Activated CD8-positive, alpha-beta T cell treated with anti-CD3 and anti-CD28 coated beads for 36 hours (primary cell): ENCODE measurements around the gene BSG. TPM values are rescaled to one million over a fixed set of nuclear protein-coding genes. Genes with fewer than 3 reads are reported as not detected.

ENCODE experiments used
- ATAC-seq: fragments of 200-7000 bp; cut with Tn5 transposase; one replicate; pipeline ENCODE4 v1.10.0; 2021; ENCODE audit warnings: mild to moderate bottlenecking, moderate library complexity
- CTCF ChIA-PET: fragments of 350-600 bp; sonication (Branson Sonifier 250); formaldehyde crosslinking; loops from one replicate; lab custom pipeline; 2021; ENCODE audit warnings: antibody characterized with exemption; lab: Charles Lee
- POLR2A ChIA-PET: fragments of 350-600 bp; sonication (Branson Sonifier 250); formaldehyde crosslinking; loops from one replicate; lab custom pipeline; 2021; ENCODE audit warnings: antibody characterized with exemption; lab: Charles Lee
- DNase-seq: peaks from one replicate; pipeline ENCODE4 v3.0.0-alpha.2; 2020
- H3K27ac Mint-ChIP-seq: one replicate; pipeline ENCODE4 v1.8.0; 2021; ENCODE audit warnings: mild to moderate bottlenecking, mixed read lengths
- H3K27me3 Mint-ChIP-seq: one replicate; pipeline ENCODE4 v1.8.0; 2021; ENCODE audit warnings: mixed read lengths
- H3K36me3 Mint-ChIP-seq: one replicate; pipeline ENCODE4 v1.8.0; 2021; ENCODE audit warnings: low read depth, mixed read lengths
- H3K4me1 Mint-ChIP-seq: one replicate; pipeline ENCODE4 v1.8.0; 2021; ENCODE audit warnings: low read depth, mixed read lengths
- H3K4me3 Mint-ChIP-seq: one replicate; pipeline ENCODE4 v1.8.0; 2021; ENCODE audit warnings: mild to moderate bottlenecking, moderate library complexity, mixed read lengths
- H3K9me3 Mint-ChIP-seq: one replicate; pipeline ENCODE4 v1.8.0; 2021; ENCODE audit warnings: mixed read lengths
- intact Hi-C: fragments of 100-400 bp; cut with micrococcal nuclease; formaldehyde crosslinking; loops from one replicate; pipeline ENCODE4 v1.10.0; 2022
- total RNA-seq, 2 experiments: library from RNA; stranded (reverse); gene quantifications; one replicate each; pipeline ENCODE4 v1.2.3, GENCODE V29; 2021
- TF ChIP-seq, protein P1 (sequence below): fragments of 200-600 bp; IDR thresholded peaks from one replicate; pipeline ENCODE4 v1.8.0; 2022; ENCODE audit warnings: antibody characterized with exemption, mild to moderate bottlenecking

BSG gene
- total RNA-seq, 2 experiments from 2014 or later: 159 to 160 TPM

DNA sequence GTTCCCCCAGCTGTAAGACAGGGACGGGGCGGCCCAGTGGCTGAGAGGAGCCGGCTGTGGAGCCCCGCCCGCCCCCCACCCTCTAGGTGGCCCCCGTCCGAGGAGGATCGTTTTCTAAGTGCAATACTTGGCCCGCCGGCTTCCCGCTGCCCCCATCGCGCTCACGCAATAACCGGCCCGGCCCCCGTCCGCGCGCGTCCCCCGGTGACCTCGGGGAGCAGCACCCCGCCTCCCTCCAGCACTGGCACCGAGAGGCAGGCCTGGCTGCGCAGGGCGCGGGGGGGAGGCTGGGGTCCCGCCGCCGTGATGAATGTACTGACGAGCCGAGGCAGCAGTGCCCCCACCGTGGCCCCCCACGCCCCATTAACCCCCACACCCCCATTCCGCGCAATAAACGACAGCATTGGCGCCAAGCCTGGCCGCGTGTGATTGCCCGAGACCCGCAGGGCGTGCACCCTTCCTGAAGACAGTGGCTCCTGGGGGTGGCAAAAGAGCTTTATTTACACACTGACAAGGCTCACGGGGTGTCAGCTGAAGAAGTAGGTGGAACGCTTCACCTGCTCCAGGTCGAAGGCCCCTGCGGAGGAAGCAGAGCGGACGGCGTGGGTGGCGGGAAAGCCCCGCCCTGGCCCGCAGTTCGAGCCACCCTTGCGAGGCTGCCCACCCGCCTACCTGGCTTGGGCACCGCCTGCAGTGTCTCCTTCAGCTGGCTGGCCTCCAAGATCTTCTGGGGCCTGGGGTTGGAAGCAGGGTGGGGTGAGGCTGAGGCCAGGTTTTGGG is 44.5 kb downstream of the BSG start:
- ATAC-seq (no peak), DNase-seq (no peak)
- H3K27me3 Mint-ChIP-seq: no peaks in the 10 kb centered on the region
- TF ChIP-seq, protein P1, sequence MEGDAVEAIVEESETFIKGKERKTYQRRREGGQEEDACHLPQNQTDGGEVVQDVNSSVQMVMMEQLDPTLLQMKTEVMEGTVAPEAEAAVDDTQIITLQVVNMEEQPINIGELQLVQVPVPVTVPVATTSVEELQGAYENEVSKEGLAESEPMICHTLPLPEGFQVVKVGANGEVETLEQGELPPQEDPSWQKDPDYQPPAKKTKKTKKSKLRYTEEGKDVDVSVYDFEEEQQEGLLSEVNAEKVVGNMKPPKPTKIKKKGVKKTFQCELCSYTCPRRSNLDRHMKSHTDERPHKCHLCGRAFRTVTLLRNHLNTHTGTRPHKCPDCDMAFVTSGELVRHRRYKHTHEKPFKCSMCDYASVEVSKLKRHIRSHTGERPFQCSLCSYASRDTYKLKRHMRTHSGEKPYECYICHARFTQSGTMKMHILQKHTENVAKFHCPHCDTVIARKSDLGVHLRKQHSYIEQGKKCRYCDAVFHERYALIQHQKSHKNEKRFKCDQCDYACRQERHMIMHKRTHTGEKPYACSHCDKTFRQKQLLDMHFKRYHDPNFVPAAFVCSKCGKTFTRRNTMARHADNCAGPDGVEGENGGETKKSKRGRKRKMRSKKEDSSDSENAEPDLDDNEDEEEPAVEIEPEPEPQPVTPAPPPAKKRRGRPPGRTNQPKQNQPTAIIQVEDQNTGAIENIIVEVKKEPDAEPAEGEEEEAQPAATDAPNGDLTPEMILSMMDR: no peak
- no peak overlapping the region for H3K27ac Mint-ChIP-seq
- H3K9me3 Mint-ChIP-seq: no peaks in the 10 kb centered on the region
- ChIA-PET CTCF (no interaction called here), POLR2A (no interaction called here)
- peaks cover 37% of the 10 kb centered on the region for H3K36me3 Mint-ChIP-seq
- no peak overlapping the region for H3K4me3 Mint-ChIP-seq
- H3K4me1 Mint-ChIP-seq: peaks cover 6% of the 10 kb centered on the region
- intact Hi-C loops: no loop called here

DNA sequence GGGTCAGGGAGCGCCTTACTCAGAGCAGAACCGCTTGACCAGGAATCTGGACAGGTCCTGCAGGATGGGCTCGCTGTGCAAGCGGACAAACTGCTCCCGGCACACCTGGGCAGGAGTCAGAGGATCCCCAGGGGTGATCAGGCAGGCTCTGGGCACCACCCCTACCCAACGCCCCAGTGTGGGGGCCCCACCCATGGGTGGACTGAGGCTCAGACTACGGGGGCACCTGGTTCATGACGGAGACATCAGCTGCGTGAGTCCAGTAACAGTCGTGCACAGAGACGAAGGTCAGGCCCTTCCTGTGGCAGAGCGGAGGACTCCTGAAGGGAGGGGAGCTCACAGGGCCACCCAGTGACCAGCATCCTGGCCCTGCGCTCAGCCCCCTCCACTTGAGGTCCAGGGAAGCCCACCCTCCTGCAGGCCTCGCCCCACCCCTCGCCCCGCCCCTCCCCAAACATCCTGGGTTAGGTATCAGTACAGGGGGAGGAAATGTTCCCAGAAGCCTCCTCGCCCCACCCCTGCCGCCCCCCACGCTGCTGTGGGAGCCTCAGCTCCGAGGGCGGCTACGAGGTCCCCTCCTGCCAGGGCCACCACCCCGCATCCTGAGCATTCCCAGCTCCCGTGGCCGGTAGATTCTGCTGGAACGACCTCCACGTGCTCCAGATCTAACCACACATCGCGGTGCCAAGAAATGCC is 45.3 kb downstream of the BSG start:
- POLR2A ChIA-PET: no interaction called here
- DNase-seq: no peak
- TF ChIP-seq, protein P1: no peak
- Mint-ChIP-seq H3K4me3 (no peak overlapping the region), H3K9me3 (no peaks in the 10 kb centered on the region), H3K27ac (no peak overlapping the region), H3K36me3 (peaks cover 35% of the 10 kb centered on the region), H3K27me3 (no peaks in the 10 kb centered on the region), H3K4me1 (peaks cover 3% of the 10 kb centered on the region)
- no peak for ATAC-seq
- CTCF ChIA-PET: no interaction called here
- intact Hi-C loops: no loop called here

DNA sequence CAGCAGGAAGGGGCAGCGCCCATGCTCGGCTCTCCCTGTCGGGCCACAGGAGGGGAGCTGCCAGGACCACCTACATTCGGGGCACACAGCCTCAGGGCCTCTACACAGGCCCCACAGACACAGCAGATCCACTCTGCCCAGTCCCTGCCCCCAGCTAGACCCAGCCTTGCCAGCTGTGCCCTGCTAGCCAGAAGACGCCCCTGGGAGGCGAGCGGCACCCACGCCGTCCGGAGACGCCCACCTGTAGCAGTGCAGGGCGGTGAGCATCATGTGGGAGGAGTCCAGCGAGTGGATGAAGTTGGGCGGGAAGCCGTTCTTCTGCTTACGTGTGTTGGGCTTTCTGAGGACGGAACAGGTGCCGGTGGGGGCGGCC is 45.8 kb downstream of the BSG start:
- H3K4me3 Mint-ChIP-seq: no peak overlapping the region
- peaks cover 3% of the 10 kb centered on the region for H3K4me1 Mint-ChIP-seq
- ATAC-seq (no peak), DNase-seq (no peak)
- H3K27ac Mint-ChIP-seq: no peak overlapping the region
- ChIA-PET CTCF (no interaction called here), POLR2A (no interaction called here)
- intact Hi-C loops: no loop called here
- H3K27me3 Mint-ChIP-seq: no peaks in the 10 kb centered on the region
- no peaks in the 10 kb centered on the region for H3K9me3 Mint-ChIP-seq
- H3K36me3 Mint-ChIP-seq: peaks cover 30% of the 10 kb centered on the region
- TF ChIP-seq, protein P1: no peak

DNA sequence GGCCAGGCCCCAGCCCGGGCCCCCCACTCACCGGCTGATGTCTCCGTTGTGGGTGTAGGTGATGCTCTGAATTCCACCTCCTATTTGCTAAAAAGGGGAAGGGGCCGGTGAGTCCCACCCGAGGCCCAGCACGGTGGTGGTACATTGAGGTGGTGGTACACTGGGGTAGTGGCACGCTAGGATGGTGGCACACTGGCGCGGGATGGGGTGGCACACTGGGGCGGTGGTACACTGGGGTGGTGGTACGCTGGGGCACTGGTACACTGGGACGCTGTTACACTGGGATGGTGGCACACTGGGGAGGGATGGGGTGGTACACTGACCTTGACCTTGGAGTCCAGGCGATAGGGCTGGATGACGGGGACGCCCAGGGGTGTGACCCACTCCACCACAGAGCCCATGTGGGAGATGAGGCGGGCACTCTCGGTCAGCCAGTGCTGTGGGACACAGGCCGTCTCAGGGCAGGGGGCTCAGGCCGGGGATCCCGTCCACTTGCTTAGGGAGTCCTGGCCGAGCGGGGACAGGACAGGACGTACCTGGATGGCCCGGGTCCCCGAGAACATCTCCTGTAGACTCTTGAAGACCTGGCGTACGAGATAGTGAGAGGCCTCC is 46.4 kb downstream of the BSG start:
- intact Hi-C loops: no loop called here
- TF ChIP-seq, protein P1: no peak
- POLR2A ChIA-PET: no interaction called here
- Mint-ChIP-seq H3K4me1 (peaks cover 3% of the 10 kb centered on the region), H3K27ac (no peak overlapping the region), H3K36me3 (peaks cover 30% of the 10 kb centered on the region), H3K4me3 (no peak overlapping the region), H3K9me3 (no peaks in the 10 kb centered on the region), H3K27me3 (no peaks in the 10 kb centered on the region)
- CTCF ChIA-PET: no interaction called here
- no peak for DNase-seq
- ATAC-seq: no peak
